ENCODE data around the gene ALPK3. TPM values are rescaled to one million over a fixed set of nuclear protein-coding genes. Genes with fewer than 3 reads are reported as not detected.

The ALPK3 gene
- total and polyA plus RNA-seq, 9 of the 15 experiments (the other 6 are each of a cell fraction or from before 2014, with no cell fraction given): 0.04 to 1.0 (median 0.07) TPM; not detected in 2

- in situ Hi-C loops (cut with MboI): no loop called here
- ATAC-seq: no peak
These were observed 18.7 kb upstream of the ALPK3 start for GRCh38 chr15:84798436-84798946.

More at GRCh38 chr15:84798436-84798946, 18.7 kb upstream of the ALPK3 start:
- no TSS peak for BruUV-seq (replicated peaks)
- DNase-seq (ENCODE audit: extremely low read depth in 1 of 4, low spot score in 3 of 4) (no peak), FAIRE-seq (no peak)
- POLR2A ChIA-PET: interaction anchor here (0.6 to 0.7 kb wide), 2 partner anchors 20 to 164 kb away, joined by 3 read pairs; no protein-coding TSS in a partner anchor
- WGBS (ENCODE audit: insufficient coverage, low coverage, missing lambda C conversion rate): 94% methylated on average over 19 of the region's 21 CpGs
- no peaks in the 10 kb centered on the region for H3K4me1 ChIP-seq (replicated peaks in 1 of 2; ENCODE audit: control insufficient read depth in 2 of 2, insufficient read depth in 2 of 2, low read length in 2 of 2)
- H3K27me3 ChIP-seq (ENCODE audit: control insufficient read depth in 2 of 2, insufficient read depth in 2 of 2, low read length in 2 of 2): no peaks in the 10 kb centered on the region
- no peaks in the 10 kb centered on the region for H3K79me2 ChIP-seq (ENCODE audit: control insufficient read depth, insufficient read depth, low read length)
- no peak overlapping the region for H2AFZ ChIP-seq (ENCODE audit: low read depth, low read length)
- H4K20me1 ChIP-seq (replicated peaks; ENCODE audit: control insufficient read depth, insufficient read depth, low read length): no peaks in the 10 kb centered on the region
- CTCF ChIA-PET (ENCODE audit: low intra/inter-chr PET ratio): no interaction called here
- no peak overlapping the region for H3K27ac ChIP-seq (ENCODE audit: extremely low read depth, low read depth, low read length)
- H3K9me1 ChIP-seq (ENCODE audit: control insufficient read depth, insufficient read depth, low read length): no peaks in the 10 kb centered on the region
- no peak overlapping the region for H3K9ac ChIP-seq (ENCODE audit: insufficient read depth in 1 of 2, low read depth in 2 of 2, low read length in 2 of 2)
- no peak overlapping the region for H3K4me3 ChIP-seq
- peaks cover 74% of the 10 kb centered on the region for H3K36me3 ChIP-seq (ENCODE audit: control insufficient read depth, insufficient read depth, low read length)
- no peaks in the 10 kb centered on the region for H3K9me3 ChIP-seq (replicated peaks; ENCODE audit: control insufficient read depth, insufficient read depth, low read depth, low read length)
- TF ChIP-seq KDM4B (IDR thresholded peaks at IDR 0.05; ENCODE audit: borderline replicate concordance in 2 of 2, low read depth in 1 of 2): no peak
- peak; percentile 22; the same call in 1 of the 2 replicates for TF ChIP-seq POLR2G (IDR thresholded peaks at IDR 0.05; ENCODE audit: low read depth, low read length)
- TF ChIP-seq RBM22 (IDR thresholded peaks at IDR 0.05; ENCODE audit: low read depth, low read length, poor library complexity, severe bottlenecking): peak; percentile 28
- TF ChIP-seq TFAP4 (CRISPR knock-in tag; IDR thresholded peaks at IDR 0.05; ENCODE audit: borderline replicate concordance): no peak
- no peak overlapping the region for H3K4me2 ChIP-seq (ENCODE audit: insufficient read depth, low read length)
- intact Hi-C loops (cut with micrococcal nuclease): no loop called here

All from K562 (cell line).